ENCODE results near the gene WDR7.

- TF ChIP-seq CTCF (IDR thresholded peaks at IDR 0.05) (no peak), POLR2A (IDR thresholded peaks at IDR 0.05) (no peak)
Observed at GRCh38 chr18:57083485-57083884, 432.3 kb downstream of the WDR7 start.
